HK-2 (cell line): ENCODE data around the gene MRPL38.
"Not testable (repeated sequence)": the region's sequence is repeated elsewhere in the genome, so short reads cannot be mapped to it uniquely, and the experiment has no call there.

Source experiments
- DNase-seq: peaks from one replicate; pipeline ENCODE4 v3.0.0-alpha.2; 2018; ENCODE audit not compliant: unreplicated experiment

Gene MRPL38

DNA sequence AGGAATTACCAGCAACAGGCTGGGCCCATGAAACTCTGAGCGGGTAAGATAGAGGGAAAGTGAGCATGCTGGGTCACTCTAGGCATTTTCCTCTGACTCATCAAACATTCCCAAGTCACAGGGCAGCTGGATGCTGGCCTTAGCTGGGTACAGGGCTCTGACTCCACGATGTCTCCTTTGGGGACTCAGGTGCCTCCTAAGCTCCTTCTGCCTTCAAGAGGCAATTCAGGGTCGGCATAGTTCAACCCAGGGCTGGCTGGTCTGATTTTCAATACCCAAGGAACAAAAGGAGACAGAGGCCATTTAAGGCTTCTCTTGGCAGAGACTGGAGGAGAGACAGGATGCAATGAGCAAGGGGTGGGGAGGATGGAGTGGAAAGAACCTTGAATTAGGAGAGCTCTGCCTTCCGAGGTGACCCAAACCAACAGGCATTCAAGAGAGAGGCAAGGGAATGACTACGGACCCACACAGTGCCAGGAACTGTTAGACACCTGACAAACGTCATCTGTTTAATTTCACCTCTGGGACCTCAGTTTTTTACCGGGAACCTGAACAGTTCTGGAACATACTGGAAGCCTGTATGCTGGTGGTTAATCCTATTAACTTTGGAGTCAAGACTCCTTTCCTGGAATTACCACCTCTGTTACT lies 50.5 kb downstream of the MRPL38 start:
- DNase-seq, result peak; percentile 56

DNA sequence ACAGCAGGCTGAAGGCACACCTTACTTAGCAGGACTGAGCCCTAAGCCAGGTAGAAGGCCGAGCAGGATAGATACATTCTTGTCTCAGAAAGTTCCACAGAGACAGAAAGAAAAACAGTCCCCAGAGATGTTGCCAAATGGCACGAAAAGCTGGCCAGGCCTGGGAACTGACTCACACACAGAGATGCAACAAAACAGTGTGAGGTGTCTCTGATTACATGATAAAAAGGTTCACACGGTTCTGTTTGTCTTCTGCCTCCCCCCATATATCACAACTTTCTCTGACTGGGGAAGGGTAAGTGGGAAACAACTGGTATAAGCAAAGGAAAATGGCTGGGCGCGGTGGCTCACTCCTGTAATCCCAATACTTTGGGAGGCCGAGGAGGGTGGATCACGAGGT lies 51.3 kb downstream of the MRPL38 start:
- DNase-seq, result no peak

DNA sequence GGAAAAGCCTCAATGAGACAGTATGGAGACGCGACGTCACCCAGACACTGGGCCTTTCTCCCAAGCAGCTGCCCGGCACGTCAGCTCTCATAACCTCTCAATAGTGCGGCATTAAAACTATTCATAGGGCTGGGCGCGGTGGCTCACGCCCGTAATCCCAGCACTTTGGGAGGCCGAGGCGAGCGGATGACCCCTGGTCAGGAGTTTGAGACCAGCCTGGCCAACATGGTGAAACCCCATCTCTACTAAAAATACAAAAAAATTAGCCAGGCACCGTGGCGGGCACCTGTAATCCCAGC lies 53.0 kb downstream of the MRPL38 start:
- DNase-seq, result not testable (repeated sequence)

DNA sequence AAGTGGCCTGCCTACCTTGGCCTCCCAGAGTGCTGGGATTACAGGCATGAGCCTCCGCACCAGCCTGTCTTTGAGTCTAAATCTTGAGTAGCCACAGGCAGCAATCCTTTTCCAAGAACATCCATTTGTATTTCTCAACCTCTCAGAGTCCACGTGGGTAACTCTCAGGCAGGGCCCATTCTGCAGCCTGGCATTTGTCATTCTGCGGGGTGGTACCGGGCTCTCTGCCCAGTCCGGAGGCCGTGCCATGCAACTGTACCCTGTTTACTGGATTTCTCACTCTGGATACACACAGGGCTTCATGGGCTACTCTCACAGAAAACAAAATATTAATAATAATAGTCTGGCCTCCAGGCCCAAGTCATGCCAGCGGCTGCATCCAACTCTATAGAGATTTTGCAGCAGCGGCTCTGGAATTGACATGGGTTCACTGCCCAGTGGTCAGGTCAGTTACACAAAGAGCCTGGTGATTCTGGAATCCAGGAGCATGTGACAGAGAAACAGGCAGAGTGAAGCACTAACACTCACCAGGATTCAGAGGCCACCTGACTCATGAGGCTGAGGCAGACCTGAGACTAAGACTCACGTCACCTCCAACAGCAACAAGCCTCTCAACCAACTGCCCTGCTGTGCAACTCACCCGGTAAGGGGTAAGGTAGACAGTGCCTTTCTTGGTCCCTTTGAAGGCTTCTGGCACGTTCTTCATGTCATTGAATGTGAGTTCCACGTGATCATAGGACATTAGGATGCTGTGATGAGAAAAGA lies 53.6 kb downstream of the MRPL38 start:
- DNase-seq, result no peak

DNA sequence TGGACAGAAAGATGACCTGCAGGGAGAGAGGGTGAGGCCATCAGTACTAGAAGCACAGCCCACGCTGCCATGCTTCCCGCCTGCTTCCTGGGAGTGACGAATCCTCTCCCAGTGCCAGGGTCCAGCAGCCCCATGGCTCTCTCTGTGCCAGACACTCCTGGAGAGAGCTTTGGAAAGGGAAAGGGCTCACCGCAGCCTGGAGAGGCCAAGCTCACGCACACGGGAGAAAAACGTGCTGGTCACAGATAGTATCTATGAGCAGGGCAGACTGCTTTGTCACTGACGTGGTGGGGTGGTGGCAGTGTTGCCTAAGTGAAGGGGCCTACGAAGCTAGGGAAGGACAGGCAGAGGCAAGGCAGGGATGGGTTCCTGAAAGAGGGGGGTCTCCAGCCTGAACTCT lies 55.0 kb downstream of the MRPL38 start:
- no peak for DNase-seq

DNA sequence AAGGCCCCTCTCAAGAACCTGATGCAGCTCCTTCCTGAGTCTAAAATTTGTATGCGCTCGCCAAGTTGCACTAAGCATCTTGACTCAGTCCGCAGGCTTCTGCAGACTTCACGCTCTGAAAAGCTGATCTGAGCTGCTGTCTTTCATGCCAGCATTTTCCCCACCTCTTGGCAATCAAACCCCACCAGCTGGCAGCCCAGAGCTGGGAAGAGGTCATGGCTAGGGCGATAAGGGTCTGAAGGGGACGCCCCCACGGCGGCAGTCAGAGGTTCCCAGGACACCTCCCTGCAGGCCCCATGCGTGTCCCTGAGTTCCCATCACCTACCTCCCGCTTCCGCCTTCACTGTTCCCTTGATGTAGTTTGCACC lies 55.4 kb downstream of the MRPL38 start:
- DNase-seq, result no peak
